Thyroid gland (tissue), 4 donors: ENCODE data around the gene HSPA12A. TPM values are rescaled to one million over a fixed set of nuclear protein-coding genes. Genes with fewer than 3 reads are reported as not detected.

Source experiments
- DNase-seq, 2 donors: peaks; one replicate each; pipeline ENCODE4 v3.0.0-alpha.2; 2019
- H3K27ac ChIP-seq, 3 donors: fragments of 200-600 bp; sonication (generic); 1 replicate in 2 of 3; 2 replicates in 1 of 3; pipeline ENCODE4 v1.5.1; 2016 to 2019; ENCODE audit warnings: mild to moderate bottlenecking in 1 of 3, moderate library complexity in 1 of 3
- H3K27me3 ChIP-seq: fragments of 200-600 bp; sonication (generic); one replicate; pipeline ENCODE4 v1.5.1; 2019
- H3K36me3 ChIP-seq, 2 donors: fragments of 200-600 bp; sonication (generic); one replicate each; pipeline ENCODE4 v1.5.1; 2016 to 2019
- H3K4me1 ChIP-seq, 2 donors: fragments of 200-600 bp; sonication (generic); one replicate each; pipeline ENCODE4 v1.5.1; 2017 to 2019
- H3K4me3 ChIP-seq, 3 donors: fragments of 200-600 bp; sonication (generic); replicated peaks in 1 of 3; 1 replicate in 2 of 3; 2 replicates in 1 of 3; pipeline ENCODE4 v1.5.1; 2016; ENCODE audit warnings: mild to moderate bottlenecking in 1 of 3
- H3K9me3 ChIP-seq: fragments of 200-600 bp; sonication (generic); one replicate; pipeline ENCODE4 v1.5.1; 2017
- POLR2A ChIP-seq, 2 donors: fragments of 450-650 bp; IDR thresholded peaks; one replicate each; pipeline ENCODE4 v1.6.1; 2017; ENCODE audit warnings: antibody characterized with exemption in 2 of 2, mild to moderate bottlenecking in 2 of 2, moderate library complexity in 1 of 2
- WGBS, 2 donors: methylation state at CpG; one replicate each; pipeline ENCODE4 v1.1.5; 2017; 5-methylcytosine and 5-hydroxymethylcytosine counted together
- intact Hi-C: fragments of 100-400 bp; cut with DNase I; formaldehyde crosslinking; loops from one replicate; pipeline ENCODE4 v1.15.1; 2023
- total RNA-seq, 4 donors: library from RNA; depleted of rRNA; stranded (reverse); fragments of >200 nt; gene quantifications; one replicate each; pipeline ENCODE4 v1.2.3, GENCODE V29; 2016
- TF ChIP-seq, protein P1 (sequence below), 6 experiments: fragments of 200-600 bp in 3 of 6; fragments of 450-650 bp in 3 of 6; sonication (generic) in 3 of 6; IDR thresholded peaks; one replicate each; pipeline ENCODE4 v1.5.1; 2016 to 2019; ENCODE audit warnings: antibody characterized with exemption in 6 of 6, mild to moderate bottlenecking in 2 of 6, inconsistent platforms in 1 of 6, moderate library complexity in 1 of 6

The HSPA12A gene
- total RNA-seq, 4 donors from 2014 or later = 22.6 to 37.3 (median 34.6) TPM

DNA sequence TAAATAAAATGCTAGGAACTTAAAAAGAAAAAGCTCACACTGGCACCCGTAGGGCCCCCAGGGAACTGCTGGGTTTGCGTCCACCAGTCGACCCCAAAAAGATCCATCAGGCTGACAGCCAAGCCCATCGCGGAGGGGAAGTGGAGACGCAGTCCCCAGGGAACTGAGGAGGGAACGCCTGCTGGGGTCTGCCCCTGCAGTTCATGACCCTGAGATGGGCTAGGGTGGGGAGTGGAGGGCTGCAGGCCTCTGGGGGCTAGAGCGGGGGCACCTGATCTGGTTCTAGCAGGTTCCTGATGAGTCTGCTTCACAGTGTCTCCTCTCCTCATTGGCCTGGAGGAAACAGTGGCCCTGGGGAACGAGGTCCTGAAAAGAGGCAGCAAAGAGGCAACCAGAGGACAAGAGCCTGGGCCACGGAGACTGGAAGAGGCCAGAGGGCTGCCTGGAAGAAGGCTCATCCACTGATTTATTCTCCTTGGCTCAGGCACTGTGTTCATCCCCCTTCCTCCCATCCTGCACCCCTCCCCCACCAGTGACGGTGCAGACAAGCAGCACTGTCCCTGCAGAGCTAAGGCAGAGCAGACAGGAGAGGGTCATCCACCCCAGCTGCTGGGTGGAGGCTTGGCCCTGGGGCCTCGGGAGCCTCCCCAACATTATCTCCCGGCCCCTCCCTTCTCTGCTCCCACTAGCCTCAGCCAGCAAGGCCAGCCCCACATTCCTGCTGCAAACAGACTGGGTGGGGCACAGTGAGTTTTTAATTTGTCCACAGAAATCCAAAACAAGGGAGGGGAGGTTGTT lies 24.7 kb upstream of the HSPA12A start:
- no peak for DNase-seq
- Histone ChIP-seq H3K4me1 (peaks cover 0 to 17% of the 10 kb centered on the region in 2 donors), H3K4me3 (no peak overlapping the region), H3K36me3 (no peaks in the 10 kb centered on the region), H3K27ac (no peak overlapping the region), H3K27me3 (no peaks in the 10 kb centered on the region), H3K9me3 (no peaks in the 10 kb centered on the region)
- WGBS, 2 donors = 52 to 56% methylated on average over 13 of the region's 13 CpGs
- intact Hi-C loops = no loop called here
- TF ChIP-seq, protein P1, sequence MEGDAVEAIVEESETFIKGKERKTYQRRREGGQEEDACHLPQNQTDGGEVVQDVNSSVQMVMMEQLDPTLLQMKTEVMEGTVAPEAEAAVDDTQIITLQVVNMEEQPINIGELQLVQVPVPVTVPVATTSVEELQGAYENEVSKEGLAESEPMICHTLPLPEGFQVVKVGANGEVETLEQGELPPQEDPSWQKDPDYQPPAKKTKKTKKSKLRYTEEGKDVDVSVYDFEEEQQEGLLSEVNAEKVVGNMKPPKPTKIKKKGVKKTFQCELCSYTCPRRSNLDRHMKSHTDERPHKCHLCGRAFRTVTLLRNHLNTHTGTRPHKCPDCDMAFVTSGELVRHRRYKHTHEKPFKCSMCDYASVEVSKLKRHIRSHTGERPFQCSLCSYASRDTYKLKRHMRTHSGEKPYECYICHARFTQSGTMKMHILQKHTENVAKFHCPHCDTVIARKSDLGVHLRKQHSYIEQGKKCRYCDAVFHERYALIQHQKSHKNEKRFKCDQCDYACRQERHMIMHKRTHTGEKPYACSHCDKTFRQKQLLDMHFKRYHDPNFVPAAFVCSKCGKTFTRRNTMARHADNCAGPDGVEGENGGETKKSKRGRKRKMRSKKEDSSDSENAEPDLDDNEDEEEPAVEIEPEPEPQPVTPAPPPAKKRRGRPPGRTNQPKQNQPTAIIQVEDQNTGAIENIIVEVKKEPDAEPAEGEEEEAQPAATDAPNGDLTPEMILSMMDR (IDR thresholded peaks at IDR 0.05) = no peak
- no peak for TF ChIP-seq POLR2A (IDR thresholded peaks at IDR 0.05)

DNA sequence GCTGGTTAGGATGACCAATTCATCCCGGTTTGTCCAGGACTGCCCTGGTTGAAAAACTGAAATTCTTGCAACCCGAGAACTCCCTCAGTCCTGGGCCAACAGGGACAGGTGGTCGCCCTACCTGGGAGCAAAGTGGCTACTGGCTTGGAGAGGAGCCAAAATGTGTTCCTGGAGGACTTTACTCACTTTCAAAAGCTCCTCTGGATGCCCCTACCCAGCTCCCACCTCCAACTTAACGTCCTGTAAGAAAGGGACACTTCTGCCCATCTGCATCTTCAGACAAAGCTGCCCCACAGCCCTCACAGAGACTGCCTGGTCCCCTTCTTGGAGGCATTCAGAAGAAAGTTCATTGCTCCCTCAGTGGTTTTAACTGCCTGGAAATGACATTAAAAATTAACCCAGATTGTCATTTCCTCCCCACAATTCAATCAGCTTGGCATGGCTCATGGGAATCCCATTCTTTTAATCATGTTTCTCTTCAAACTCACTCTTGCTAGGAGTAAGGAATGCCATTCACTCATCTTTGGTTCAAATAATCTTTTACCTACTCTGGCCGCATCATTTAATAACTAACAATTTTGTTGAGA lies 24.0 kb upstream of the HSPA12A start:
- no peak for DNase-seq
- Histone ChIP-seq H3K4me3 (no peak overlapping the region), H3K36me3 (no peaks in the 10 kb centered on the region), H3K9me3 (no peaks in the 10 kb centered on the region), H3K27ac (no peak overlapping the region), H3K27me3 (no peaks in the 10 kb centered on the region), H3K4me1 (peaks cover 0 to 21% of the 10 kb centered on the region in 2 donors)
- intact Hi-C loops = no loop called here
- TF ChIP-seq POLR2A (IDR thresholded peaks at IDR 0.05) = no peak
- TF ChIP-seq, protein P1 (IDR thresholded peaks at IDR 0.05) = no peak
- WGBS, 2 donors = 64 to 72% methylated on average over 5 of the region's 5 CpGs

DNA sequence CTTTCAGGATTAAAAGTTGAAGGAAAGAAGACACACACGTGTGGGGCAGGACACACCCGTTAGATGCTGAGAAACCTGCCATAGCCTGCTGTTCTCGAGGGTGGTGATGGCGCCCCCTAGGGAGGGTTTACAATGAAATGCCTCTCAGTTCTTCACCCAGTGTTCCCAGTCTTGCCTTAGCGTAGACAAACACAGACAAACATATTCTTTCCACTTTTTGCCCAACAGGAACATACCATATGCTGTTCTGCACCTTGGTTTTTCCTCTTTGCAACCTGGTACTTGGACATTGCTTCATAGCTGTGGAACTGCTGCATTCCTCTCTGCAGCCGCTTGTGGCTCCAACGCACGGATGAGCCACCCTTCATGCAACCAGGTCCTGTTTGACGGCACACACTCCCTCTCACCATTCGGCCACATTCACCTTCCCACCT lies 23.3 kb upstream of the HSPA12A start:
- Histone ChIP-seq H3K4me1 (peaks cover 0 to 15% of the 10 kb centered on the region in 2 donors), H3K9me3 (no peaks in the 10 kb centered on the region), H3K4me3 (no peak overlapping the region), H3K27ac (no peak overlapping the region), H3K36me3 (no peaks in the 10 kb centered on the region), H3K27me3 (no peaks in the 10 kb centered on the region)
- no peak for TF ChIP-seq POLR2A (IDR thresholded peaks at IDR 0.05)
- TF ChIP-seq, protein P1 (IDR thresholded peaks at IDR 0.05) = peak in 3 of 6 experiments; percentile 18 to 32 (median 24)
- intact Hi-C loops = no loop called here
- 67 to 75% methylated on average over 10 of the region's 10 CpGs for WGBS, 2 donors
- peak in 1 of 2 donors; percentile 42 for DNase-seq

DNA sequence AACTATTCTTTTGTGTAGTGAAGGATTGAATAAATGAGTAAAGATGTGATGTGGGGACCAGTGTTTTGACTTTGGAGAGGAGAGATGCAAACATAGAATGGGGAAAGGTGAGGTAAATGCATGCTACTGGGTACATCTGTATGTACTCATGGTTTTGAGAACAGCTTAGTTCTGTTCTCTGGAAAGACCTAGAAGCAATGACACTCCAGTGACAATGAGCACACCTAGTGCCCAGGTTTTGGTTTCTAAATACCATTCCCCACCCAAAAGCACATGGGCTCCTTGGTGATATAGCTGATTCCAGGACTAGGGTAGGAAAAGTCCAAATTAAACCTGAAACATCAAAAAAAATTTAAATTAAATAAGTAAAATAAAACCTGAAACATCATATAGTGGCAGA lies 22.6 kb upstream of the HSPA12A start:
- intact Hi-C loops = no loop called here
- peaks cover 0 to 14% of the 10 kb centered on the region in 2 donors for H3K4me1 ChIP-seq
- H3K4me3 ChIP-seq = no peak overlapping the region
- no peaks in the 10 kb centered on the region for H3K9me3 ChIP-seq
- no peaks in the 10 kb centered on the region for H3K27me3 ChIP-seq
- H3K36me3 ChIP-seq = no peaks in the 10 kb centered on the region
- no peak for TF ChIP-seq POLR2A (IDR thresholded peaks at IDR 0.05)
- TF ChIP-seq, protein P1 (IDR thresholded peaks at IDR 0.05) = no peak
- DNase-seq = no peak
- H3K27ac ChIP-seq = no peak overlapping the region

DNA sequence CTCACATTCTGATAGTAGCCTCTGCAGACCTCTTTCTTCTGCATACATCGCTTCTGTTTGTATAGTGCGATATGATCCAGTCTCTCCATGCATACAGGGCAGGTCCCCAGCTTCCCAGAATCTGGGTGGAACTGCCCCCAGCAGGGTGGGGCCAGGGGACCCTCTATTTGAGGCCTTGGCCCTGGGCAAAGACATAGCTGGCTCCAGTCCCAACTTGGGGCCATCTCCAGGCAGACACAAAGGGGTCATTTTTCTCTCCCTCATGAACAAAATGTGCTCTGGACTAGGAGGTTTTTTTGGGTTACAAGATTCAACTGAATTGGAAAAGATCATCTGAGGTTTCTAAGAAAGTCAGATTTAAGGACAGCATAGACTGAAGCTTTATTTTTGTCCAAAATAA lies 21.1 kb upstream of the HSPA12A start:
- no peaks in the 10 kb centered on the region for H3K36me3 ChIP-seq
- no peak overlapping the region for H3K4me3 ChIP-seq
- H3K4me1 ChIP-seq = peaks cover 0 to 14% of the 10 kb centered on the region in 2 donors
- intact Hi-C loops = no loop called here
- no peak for DNase-seq
- 96 to 98% methylated on average over 2 of the region's 2 CpGs for WGBS, 2 donors
- no peak overlapping the region for H3K27ac ChIP-seq
- TF ChIP-seq, protein P1 (IDR thresholded peaks at IDR 0.05) = no peak
- no peak for TF ChIP-seq POLR2A (IDR thresholded peaks at IDR 0.05)
- H3K9me3 ChIP-seq = no peaks in the 10 kb centered on the region
- no peaks in the 10 kb centered on the region for H3K27me3 ChIP-seq
